Nephron (organoid): ENCODE results near the gene TAOK1.
A peak's percentile ranks its signal among the peaks of the same experiment; 100 is the strongest.
"Not testable (repeated sequence)": the region's sequence is repeated elsewhere in the genome, so short reads cannot be mapped to it uniquely, and the experiment has no call there.

Experiments
- H3K27ac Mint-ChIP-seq, 3 experiments: 2 replicates each; pipeline ENCODE4 v1.8.0; 2020; ENCODE audit warnings: mixed read lengths in 3 of 3, mild to moderate bottlenecking in 2 of 3, moderate library complexity in 1 of 3
- H3K27me3 Mint-ChIP-seq: 2 replicates; pipeline ENCODE4 v1.8.0; 2021; ENCODE audit warnings: low read depth, mild to moderate bottlenecking, moderate library complexity, mixed read lengths
- H3K36me3 Mint-ChIP-seq: 2 replicates; pipeline ENCODE4 v1.8.0; 2020; ENCODE audit warnings: low read depth, mixed read lengths
- H3K4me1 Mint-ChIP-seq: 2 replicates; pipeline ENCODE4 v1.8.0; 2020; ENCODE audit warnings: mixed read lengths
- H3K4me3 Mint-ChIP-seq, 3 experiments: 2 replicates each; pipeline ENCODE4 v1.8.0; 2020; ENCODE audit warnings: mild to moderate bottlenecking in 3 of 3, mixed read lengths in 3 of 3, moderate library complexity in 2 of 3
- H3K9me3 Mint-ChIP-seq: 2 replicates; pipeline ENCODE4 v1.8.0; 2020; ENCODE audit warnings: mixed read lengths
- CTCF ChIP-seq, 3 experiments: fragments of 200-600 bp; sonication (generic); IDR thresholded peaks; one replicate each; pipeline ENCODE4 v1.5.0; 2021; ENCODE audit warnings: antibody characterized with exemption in 3 of 3; ENCODE audit not compliant: unreplicated experiment in 3 of 3

Gene TAOK1

GRCh38 chr17:29458066-29458465 is 67.9 kb downstream of the TAOK1 start:
- no peaks in the 10 kb centered on the region for H3K27me3 Mint-ChIP-seq
- no peak for TF ChIP-seq CTCF (IDR thresholded peaks at IDR 0.05; ENCODE audit: unreplicated experiment in 3 of 3)
- no peak overlapping the region for H3K4me3 Mint-ChIP-seq
- H3K9me3 Mint-ChIP-seq, result peaks cover 4% of the 10 kb centered on the region
- no peak overlapping the region for H3K27ac Mint-ChIP-seq
- H3K36me3 Mint-ChIP-seq, result peaks cover 57% of the 10 kb centered on the region
- peaks cover 19% of the 10 kb centered on the region for H3K4me1 Mint-ChIP-seq

GRCh38 chr17:29461483-29462206 is 71.5 kb downstream of the TAOK1 start:
- Mint-ChIP-seq H3K36me3 (peaks cover 51% of the 10 kb centered on the region), H3K4me3 (no peak overlapping the region), H3K27ac (peak overlapping the region in 1 of 3 experiments; percentile 52), H3K9me3 (no peaks in the 10 kb centered on the region), H3K4me1 (peaks cover 19% of the 10 kb centered on the region), H3K27me3 (no peaks in the 10 kb centered on the region)
- no peak for TF ChIP-seq CTCF (IDR thresholded peaks at IDR 0.05; ENCODE audit: unreplicated experiment in 3 of 3)

GRCh38 chr17:29469276-29469675 is 79.1 kb downstream of the TAOK1 start:
- Mint-ChIP-seq H3K36me3 (peaks cover 53% of the 10 kb centered on the region), H3K4me1 (no peaks in the 10 kb centered on the region), H3K27ac (no peak overlapping the region), H3K4me3 (no peak overlapping the region), H3K9me3 (no peaks in the 10 kb centered on the region), H3K27me3 (no peaks in the 10 kb centered on the region)
- no peak for TF ChIP-seq CTCF (IDR thresholded peaks at IDR 0.05; ENCODE audit: unreplicated experiment in 3 of 3)

- not testable (repeated sequence) for H3K9me3 Mint-ChIP-seq, H3K27me3 Mint-ChIP-seq, H3K27ac Mint-ChIP-seq, H3K4me1 Mint-ChIP-seq, H3K4me3 Mint-ChIP-seq
- peaks cover 42% of the 10 kb centered on the region for H3K36me3 Mint-ChIP-seq
These were observed 83.3 kb downstream of the TAOK1 start for GRCh38 chr17:29473437-29473836.

GRCh38 chr17:29474297-29474696 is 84.1 kb downstream of the TAOK1 start:
- Mint-ChIP-seq H3K27me3 (no peaks in the 10 kb centered on the region), H3K9me3 (no peaks in the 10 kb centered on the region), H3K27ac (peak overlapping the region in 2 of 3 experiments; percentile 58 to 61), H3K36me3 (peaks cover 49% of the 10 kb centered on the region), H3K4me1 (no peaks in the 10 kb centered on the region), H3K4me3 (no peak overlapping the region)
- no peak for TF ChIP-seq CTCF (IDR thresholded peaks at IDR 0.05; ENCODE audit: unreplicated experiment in 3 of 3)

GRCh38 chr17:29475891-29476290 is 85.7 kb downstream of the TAOK1 start:
- Mint-ChIP-seq H3K27me3 (no peaks in the 10 kb centered on the region), H3K36me3 (peaks cover 46% of the 10 kb centered on the region), H3K9me3 (no peaks in the 10 kb centered on the region), H3K4me3 (no peak overlapping the region), H3K27ac (peak overlapping the region in 2 of 3 experiments; percentile 57 to 75), H3K4me1 (no peaks in the 10 kb centered on the region)
- TF ChIP-seq CTCF (IDR thresholded peaks at IDR 0.05; ENCODE audit: unreplicated experiment in 3 of 3), result no peak

GRCh38 chr17:29480249-29480928 is 90.2 kb downstream of the TAOK1 start:
- H3K9me3 Mint-ChIP-seq, H3K4me1 Mint-ChIP-seq, H3K27ac Mint-ChIP-seq, H3K27me3 Mint-ChIP-seq, H3K4me3 Mint-ChIP-seq: not testable (repeated sequence)
- H3K36me3 Mint-ChIP-seq, result peaks cover 43% of the 10 kb centered on the region
